IPS-NIHi7 (cell line): ENCODE data around the gene RELB.
A peak's percentile ranks its signal among the peaks of the same experiment; 100 is the strongest.

Source experiments
- DNase-seq: peaks from one replicate; pipeline ENCODE4 v3.0.0; 2012; ENCODE audit warnings: mixed read lengths; ENCODE audit errors: extremely low spot score

Gene RELB

DNA sequence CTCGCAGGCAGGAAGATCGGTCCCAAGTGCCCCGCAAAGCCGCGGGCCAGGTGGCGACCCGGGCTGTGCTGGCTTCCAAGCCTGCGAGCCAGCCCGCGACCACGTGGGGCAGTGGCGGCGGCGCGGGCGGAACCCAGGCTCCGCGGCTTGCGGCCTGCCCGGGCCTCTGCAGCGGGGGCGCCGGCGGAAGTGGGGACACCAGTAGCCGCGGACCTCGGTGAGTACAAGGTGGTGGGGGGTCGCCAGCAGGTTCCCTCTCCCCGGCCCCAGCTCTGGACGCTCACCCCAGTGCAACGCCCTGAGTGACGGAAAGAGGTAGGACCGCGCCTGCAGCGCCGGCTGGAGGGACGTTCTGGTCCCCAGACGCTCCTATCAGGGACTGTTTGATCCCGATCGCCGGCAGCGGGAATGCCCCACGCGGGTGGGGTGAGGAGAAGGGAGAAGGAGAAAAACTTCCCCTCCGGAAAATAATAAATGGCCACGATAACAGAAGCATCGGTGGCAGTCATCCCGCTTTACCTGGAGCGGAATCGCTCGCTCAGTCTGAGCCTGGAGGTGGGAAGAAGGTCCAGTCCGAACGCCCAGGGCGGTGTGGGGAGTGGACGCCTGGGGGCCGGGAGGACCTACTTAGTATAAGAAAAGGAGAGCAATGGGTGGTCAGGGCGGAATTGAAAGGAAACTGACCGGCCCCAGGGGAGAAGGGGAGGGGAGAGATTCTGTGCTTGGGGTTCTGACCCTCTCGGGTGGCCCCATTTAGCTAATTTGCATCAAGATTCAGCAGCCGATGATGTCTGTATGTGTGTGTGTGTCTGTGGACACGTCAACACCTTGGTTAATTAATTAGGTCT is 78.0 kb downstream of the RELB start, which contains the start of gene GEMIN7:
TSS of gene GEMIN7 (plus strand) at position 198 of the 848 bp plus-strand sequence. CDS start 10,855 bp downstream, outside the sequence.
- DNase-seq: peak; percentile 82

DNA sequence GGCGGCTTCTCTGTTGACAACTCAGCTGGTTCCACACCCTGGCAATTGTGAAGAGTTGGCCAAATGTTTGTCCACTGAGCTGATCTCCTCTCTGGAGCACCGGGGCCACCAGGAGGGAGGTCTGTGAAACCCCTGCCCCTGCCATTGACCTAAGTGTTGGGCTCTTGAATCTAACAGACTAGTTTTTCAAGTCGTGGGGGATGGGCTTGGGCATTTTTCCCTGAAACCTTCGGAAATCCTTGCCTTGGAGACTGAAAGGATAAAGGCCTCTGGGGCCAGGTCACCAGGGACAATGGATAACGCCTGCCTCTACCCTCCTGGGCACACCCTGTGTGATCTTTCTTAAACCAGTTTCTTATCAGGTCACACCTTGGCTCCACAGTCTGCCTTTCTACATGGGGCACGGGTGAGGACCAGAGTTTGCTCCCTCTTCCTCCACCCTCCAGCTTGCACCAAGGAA is 78.7 kb downstream of the RELB start:
- no peak for DNase-seq

DNA sequence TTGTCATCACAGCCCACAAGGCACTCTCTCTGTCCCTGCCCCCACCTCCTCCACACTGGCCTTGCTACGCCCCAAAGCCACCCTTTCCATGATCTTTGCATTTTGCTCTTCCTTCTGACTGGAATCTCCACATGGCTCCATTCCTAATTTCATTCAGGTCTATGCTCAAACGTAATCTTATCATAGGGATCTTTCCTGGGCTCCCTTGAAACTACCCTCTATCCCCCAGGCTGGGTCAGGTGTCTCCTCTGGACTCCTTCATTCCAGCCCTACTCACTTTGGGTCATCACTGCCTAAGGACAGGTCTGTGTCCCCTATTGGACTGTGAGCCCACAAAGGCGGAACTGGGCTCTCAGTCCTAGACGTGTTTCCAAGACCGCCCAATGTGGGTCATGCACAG is 80.9 kb downstream of the RELB start:
- DNase-seq: no peak

DNA sequence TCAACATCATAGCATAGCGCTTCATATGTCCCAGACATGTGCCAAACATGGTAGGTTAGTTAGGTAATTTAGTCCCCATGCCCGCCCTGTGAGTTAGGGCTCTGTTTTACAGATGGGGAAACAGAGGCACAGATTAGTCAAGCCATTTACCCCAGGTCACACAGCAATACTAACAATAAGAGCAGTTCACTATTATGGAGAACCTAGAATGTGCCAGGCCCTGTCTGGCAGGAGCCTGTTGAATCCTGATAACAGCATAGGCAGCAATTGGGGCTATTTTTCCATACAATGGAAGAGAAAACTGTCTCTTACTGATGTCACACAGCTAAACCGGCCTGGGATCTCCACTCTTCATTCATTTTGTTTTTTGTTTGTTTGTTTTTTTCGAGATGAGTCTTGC is 85.2 kb downstream of the RELB start:
- no peak for DNase-seq

DNA sequence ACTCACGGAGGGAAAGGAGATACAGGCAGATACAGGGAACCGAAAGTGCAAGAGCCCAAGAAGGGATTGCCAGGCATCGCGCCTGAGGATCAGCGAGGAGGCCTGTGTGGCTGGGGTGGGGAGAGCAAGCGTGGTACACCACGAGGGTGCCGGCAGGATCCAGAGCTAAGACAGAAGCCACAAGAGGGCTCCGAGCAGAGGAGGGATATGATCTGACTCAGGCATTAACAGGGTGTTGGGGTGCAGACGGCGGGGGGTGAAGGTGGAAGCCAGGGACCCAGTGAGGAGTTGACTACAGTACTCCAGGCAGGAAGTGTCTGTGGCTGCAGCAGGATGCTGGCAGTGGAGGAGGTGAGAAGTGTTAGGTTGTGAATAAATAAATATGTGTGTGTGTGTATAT is 86.3 kb downstream of the RELB start:
- no peak for DNase-seq
